H9 (cell line): ENCODE results near the gene FILIP1. TPM values are rescaled to one million over a fixed set of nuclear protein-coding genes. Genes with fewer than 3 reads are reported as not detected.

Experiments
- DNase-seq: peaks from one replicate; pipeline ENCODE4 v3.0.0-alpha.2; 2017
- H2AFZ ChIP-seq: one replicate; pipeline ENCODE4 v1.6.1; 2013; ENCODE audit warnings: mild to moderate bottlenecking, low read length, control low read depth, moderate library complexity
- H2AK5ac ChIP-seq: 2 replicates; pipeline ENCODE4 v1.6.1; 2013; ENCODE audit warnings: low read length, control low read depth, mixed read lengths; ENCODE audit not compliant: insufficient read length
- H2BK120ac ChIP-seq: one replicate; pipeline ENCODE4 v1.6.1; 2013; ENCODE audit warnings: low read depth, mild to moderate bottlenecking, low read length, control low read depth, inconsistent platforms; ENCODE audit not compliant: poor library complexity, severe bottlenecking
- H2BK12ac ChIP-seq: 2 replicates; pipeline ENCODE4 v1.6.1; 2013; ENCODE audit warnings: low read length, control low read depth, mixed read lengths, low read depth; ENCODE audit not compliant: insufficient read length
- H2BK15ac ChIP-seq: 2 replicates; pipeline ENCODE4 v1.6.1; 2013; ENCODE audit warnings: low read depth, low read length, control low read depth
- H2BK20ac ChIP-seq: one replicate; pipeline ENCODE4 v1.6.1; 2013; ENCODE audit warnings: low read depth, mild to moderate bottlenecking, low read length, control low read depth, inconsistent platforms; ENCODE audit not compliant: poor library complexity, severe bottlenecking
- H2BK5ac ChIP-seq: 2 replicates; pipeline ENCODE4 v1.6.1; 2013; ENCODE audit warnings: low read length, control low read depth, mixed read lengths; ENCODE audit not compliant: insufficient read length
- H3K14ac ChIP-seq: 2 replicates; pipeline ENCODE4 v1.6.1; 2013; ENCODE audit warnings: low read length, control low read depth; ENCODE audit not compliant: insufficient read depth
- H3K18ac ChIP-seq: 2 replicates; pipeline ENCODE4 v1.6.1; 2013; ENCODE audit warnings: low read depth, mild to moderate bottlenecking, mixed read lengths, low read length, control low read depth; ENCODE audit not compliant: insufficient read length
- H3K23ac ChIP-seq: 2 replicates; pipeline ENCODE4 v1.6.1; 2013; ENCODE audit warnings: low read length, control low read depth, mixed read lengths, low read depth; ENCODE audit not compliant: insufficient read length
- H3K23me2 ChIP-seq: 2 replicates; pipeline ENCODE4 v1.6.1; 2013; ENCODE audit warnings: low read depth, mild to moderate bottlenecking, mixed read lengths, low read length, control low read depth; ENCODE audit not compliant: insufficient read length, poor library complexity, severe bottlenecking
- H3K27ac ChIP-seq: 2 replicates; pipeline ENCODE4 v1.5.1; 2013; ENCODE audit warnings: low read length, control low read depth, mixed read lengths, low read depth; ENCODE audit not compliant: insufficient read length
- H3K27me3 ChIP-seq: 2 replicates; pipeline ENCODE4 v1.6.1; 2013; ENCODE audit warnings: low read length, control low read depth, inconsistent platforms; ENCODE audit not compliant: insufficient read depth
- H3K4ac ChIP-seq: 2 replicates; pipeline ENCODE4 v1.6.1; 2013; ENCODE audit warnings: low read depth, mild to moderate bottlenecking, control low read depth, inconsistent platforms, low read length, moderate library complexity
- H3K4me1 ChIP-seq: 2 replicates; pipeline ENCODE4 v1.6.1; 2013; ENCODE audit warnings: low read length, control low read depth, inconsistent platforms; ENCODE audit not compliant: insufficient read depth
- H3K4me2 ChIP-seq: 2 replicates; pipeline ENCODE4 v1.6.1; 2013; ENCODE audit warnings: low read length, control low read depth, mixed read lengths; ENCODE audit not compliant: insufficient read length, insufficient read depth
- H3K56ac ChIP-seq: 2 replicates; pipeline ENCODE4 v1.6.1; 2013; ENCODE audit warnings: low read depth, mild to moderate bottlenecking, mixed read lengths, low read length, control low read depth; ENCODE audit not compliant: insufficient read length
- H3K79me1 ChIP-seq: 2 replicates; pipeline ENCODE4 v1.6.1; 2013; ENCODE audit warnings: low read depth, mild to moderate bottlenecking, moderate library complexity, low read length, control low read depth, inconsistent platforms; ENCODE audit not compliant: insufficient read depth, poor library complexity, severe bottlenecking
- H3K79me2 ChIP-seq: 2 replicates; pipeline ENCODE4 v1.6.1; 2013; ENCODE audit warnings: low read length, control low read depth, inconsistent platforms; ENCODE audit not compliant: insufficient read depth
- H3K9ac ChIP-seq: 2 replicates; pipeline ENCODE4 v1.6.1; 2013; ENCODE audit warnings: low read length, control low read depth, mixed read lengths; ENCODE audit not compliant: insufficient read length; ENCODE audit errors: extremely low read depth
- H3K9me3 ChIP-seq: one replicate; pipeline ENCODE4 v1.6.1; 2013; ENCODE audit warnings: low read depth, low read length, inconsistent platforms; ENCODE audit not compliant: control insufficient read depth
- H3T11ph ChIP-seq: one replicate; pipeline ENCODE4 v1.6.1; 2013; ENCODE audit warnings: mild to moderate bottlenecking, low read length, control low read depth, inconsistent platforms
- H4K20me1 ChIP-seq: one replicate; pipeline ENCODE4 v1.6.1; 2013; ENCODE audit not compliant: control insufficient read depth, insufficient read length, insufficient read depth
- H4K5ac ChIP-seq: 2 replicates; pipeline ENCODE4 v1.6.1; 2013; ENCODE audit warnings: low read depth, mild to moderate bottlenecking, mixed read lengths, low read length, control low read depth; ENCODE audit not compliant: insufficient read length
- H4K8ac ChIP-seq: replicated peaks from 2 replicates; pipeline ENCODE4 v1.6.1; 2013; ENCODE audit warnings: low read length, control low read depth, mixed read lengths, low read depth; ENCODE audit not compliant: insufficient read length
- H4K91ac ChIP-seq: 2 replicates; pipeline ENCODE4 v1.6.1; 2013; ENCODE audit warnings: low read depth, mild to moderate bottlenecking, moderate library complexity, mixed read lengths, low read length, control low read depth; ENCODE audit not compliant: insufficient read length
- H3K27ac Mint-ChIP-seq, 3 experiments: 2 replicates in 2 of 3; 3 replicates in 1 of 3; pipeline ENCODE4 v1.8.0; 2020 to 2021; ENCODE audit warnings: mixed read lengths in 3 of 3, mild to moderate bottlenecking in 1 of 3, moderate library complexity in 1 of 3
- H3K27me3 Mint-ChIP-seq: 2 replicates; pipeline ENCODE4 v1.8.0; 2021; ENCODE audit warnings: low read depth, mild to moderate bottlenecking, moderate library complexity, mixed read lengths
- H3K36me3 Mint-ChIP-seq, 3 experiments: 2 replicates in 2 of 3; 3 replicates in 1 of 3; pipeline ENCODE4 v1.8.0; 2020 to 2021; ENCODE audit warnings: low read depth in 3 of 3, mixed read lengths in 3 of 3; ENCODE audit not compliant: insufficient read depth in 1 of 3
- H3K4me1 Mint-ChIP-seq, 2 experiments: 2 replicates each; pipeline ENCODE4 v1.8.0; 2020; ENCODE audit warnings: mixed read lengths in 2 of 2
- H3K4me3 Mint-ChIP-seq, 2 experiments: 2 replicates in 1 of 2; 3 replicates in 1 of 2; pipeline ENCODE4 v1.8.0; 2020 to 2021; ENCODE audit warnings: mild to moderate bottlenecking in 2 of 2, mixed read lengths in 2 of 2, moderate library complexity in 1 of 2
- H3K9me3 Mint-ChIP-seq, 2 experiments: 2 replicates in 1 of 2; 3 replicates in 1 of 2; pipeline ENCODE4 v1.8.0; 2020; ENCODE audit warnings: mild to moderate bottlenecking in 2 of 2, mixed read lengths in 2 of 2, moderate library complexity in 1 of 2
- WGBS: extraction: QIAGEN DNeasy Blood & Tissue Kit; methylation state at CpG from one replicate; pipeline ENCODE4 v1.1.7; 2013; ENCODE audit warnings: missing lambda C conversion rate, low lambda C conversion rate, mixed read lengths; ENCODE audit not compliant: insufficient read length; ENCODE audit errors: extremely low coverage; 5-methylcytosine and 5-hydroxymethylcytosine counted together
- total RNA-seq: library from RNA; stranded (reverse); gene quantifications from 2 replicates; pipeline ENCODE4 v1.2.1, GENCODE V29; 2021
- TF ChIP-seq, protein P1 (sequence below): fragments of 200-600 bp; sonication (generic); conservative IDR thresholded peaks from 3 replicates; pipeline ENCODE4 v1.8.0; 2021; ENCODE audit warnings: antibody characterized with exemption, mild to moderate bottlenecking

Gene FILIP1
- total RNA-seq, 1 experiment from 2014 or later: 10.5 TPM

DNA sequence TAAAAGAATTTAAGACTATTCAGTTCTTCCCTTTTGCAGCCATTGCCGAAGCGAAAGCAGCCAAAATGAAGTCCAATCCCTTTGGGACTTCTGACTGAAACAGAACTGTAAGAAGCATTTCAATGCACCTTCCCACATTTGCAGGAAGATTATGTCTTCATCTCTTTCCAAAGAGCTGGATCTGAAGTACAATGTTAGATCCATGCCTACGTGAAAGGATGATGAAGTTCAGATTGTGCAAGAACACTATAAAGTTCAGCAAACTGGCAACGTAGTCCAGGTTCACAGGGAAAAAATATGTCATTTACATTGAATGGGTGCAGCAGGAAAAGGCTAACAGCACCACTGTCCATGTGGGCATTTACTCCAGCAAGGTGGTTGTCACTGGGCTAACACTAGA lies 6.0 kb upstream of the FILIP1 start:
- Histone ChIP-seq H4K91ac (no peak overlapping the region), H3K9me3 (no peaks in the 10 kb centered on the region), H2AK5ac (no peak overlapping the region), H3K9ac (no peak overlapping the region), H4K20me1 (no peaks in the 10 kb centered on the region), H3K27ac (no peak overlapping the region), H4K5ac (no peak overlapping the region), H3K79me2 (no peaks in the 10 kb centered on the region), H2BK12ac (no peak overlapping the region), H2BK120ac (no peak overlapping the region), H3K79me1 (no peaks in the 10 kb centered on the region), H3K18ac (no peak overlapping the region), H3K14ac (no peak overlapping the region), H3T11ph (no peak overlapping the region), H2AFZ (no peak overlapping the region), H3K23me2 (no peaks in the 10 kb centered on the region), H2BK15ac (no peak overlapping the region), H3K23ac (no peak overlapping the region), H2BK5ac (no peak overlapping the region), H4K8ac (no peak overlapping the region), H3K56ac (no peak overlapping the region), H3K4ac (no peak overlapping the region), H3K4me1 (no peaks in the 10 kb centered on the region), H2BK20ac (no peak overlapping the region), H3K27me3 (no peaks in the 10 kb centered on the region), H3K4me2 (no peak overlapping the region)
- WGBS: no CpG with 5 or more reads among the region's 4 CpGs
- no peaks in the 10 kb centered on the region for H3K27me3 Mint-ChIP-seq
- no peaks in the 10 kb centered on the region for H3K9me3 Mint-ChIP-seq
- H3K27ac Mint-ChIP-seq: no peak overlapping the region
- H3K36me3 Mint-ChIP-seq: no peaks in the 10 kb centered on the region
- H3K4me3 Mint-ChIP-seq: no peak overlapping the region
- no peak for DNase-seq
- TF ChIP-seq, protein P1, sequence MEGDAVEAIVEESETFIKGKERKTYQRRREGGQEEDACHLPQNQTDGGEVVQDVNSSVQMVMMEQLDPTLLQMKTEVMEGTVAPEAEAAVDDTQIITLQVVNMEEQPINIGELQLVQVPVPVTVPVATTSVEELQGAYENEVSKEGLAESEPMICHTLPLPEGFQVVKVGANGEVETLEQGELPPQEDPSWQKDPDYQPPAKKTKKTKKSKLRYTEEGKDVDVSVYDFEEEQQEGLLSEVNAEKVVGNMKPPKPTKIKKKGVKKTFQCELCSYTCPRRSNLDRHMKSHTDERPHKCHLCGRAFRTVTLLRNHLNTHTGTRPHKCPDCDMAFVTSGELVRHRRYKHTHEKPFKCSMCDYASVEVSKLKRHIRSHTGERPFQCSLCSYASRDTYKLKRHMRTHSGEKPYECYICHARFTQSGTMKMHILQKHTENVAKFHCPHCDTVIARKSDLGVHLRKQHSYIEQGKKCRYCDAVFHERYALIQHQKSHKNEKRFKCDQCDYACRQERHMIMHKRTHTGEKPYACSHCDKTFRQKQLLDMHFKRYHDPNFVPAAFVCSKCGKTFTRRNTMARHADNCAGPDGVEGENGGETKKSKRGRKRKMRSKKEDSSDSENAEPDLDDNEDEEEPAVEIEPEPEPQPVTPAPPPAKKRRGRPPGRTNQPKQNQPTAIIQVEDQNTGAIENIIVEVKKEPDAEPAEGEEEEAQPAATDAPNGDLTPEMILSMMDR: no peak
- H3K4me1 Mint-ChIP-seq: peaks cover 7 to 8% of the 10 kb centered on the region in 2 experiments; a peak in 3 of 4 replicates
